GM03348 (cell line): ENCODE results near the gene PLXNA4.

Experiments used
- DNase-seq: peaks from one replicate; pipeline ENCODE4 v3.0.0; 2012; ENCODE audit warnings: low spot score

PLXNA4 gene

DNA sequence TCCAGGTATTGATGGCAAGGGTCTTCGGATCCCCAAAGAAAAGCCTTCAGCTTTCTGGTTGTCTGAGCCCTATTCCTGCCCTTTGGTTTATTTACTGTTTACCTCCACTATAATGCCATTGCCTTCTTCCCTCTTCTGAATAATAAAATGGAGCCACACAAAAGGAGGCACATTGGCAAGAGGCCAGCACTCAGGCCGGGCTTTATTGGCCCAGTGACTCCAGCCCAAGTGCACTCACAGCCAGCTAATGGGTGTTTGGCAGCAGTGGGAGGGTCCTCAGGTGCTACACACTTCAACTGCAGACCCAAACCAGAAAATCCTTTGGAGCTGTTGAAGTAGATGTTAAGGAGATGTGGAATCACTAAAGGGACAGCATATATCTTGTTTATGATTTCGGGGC lies 336.0 kb downstream of the PLXNA4 start:
- DNase-seq, result no peak

DNA sequence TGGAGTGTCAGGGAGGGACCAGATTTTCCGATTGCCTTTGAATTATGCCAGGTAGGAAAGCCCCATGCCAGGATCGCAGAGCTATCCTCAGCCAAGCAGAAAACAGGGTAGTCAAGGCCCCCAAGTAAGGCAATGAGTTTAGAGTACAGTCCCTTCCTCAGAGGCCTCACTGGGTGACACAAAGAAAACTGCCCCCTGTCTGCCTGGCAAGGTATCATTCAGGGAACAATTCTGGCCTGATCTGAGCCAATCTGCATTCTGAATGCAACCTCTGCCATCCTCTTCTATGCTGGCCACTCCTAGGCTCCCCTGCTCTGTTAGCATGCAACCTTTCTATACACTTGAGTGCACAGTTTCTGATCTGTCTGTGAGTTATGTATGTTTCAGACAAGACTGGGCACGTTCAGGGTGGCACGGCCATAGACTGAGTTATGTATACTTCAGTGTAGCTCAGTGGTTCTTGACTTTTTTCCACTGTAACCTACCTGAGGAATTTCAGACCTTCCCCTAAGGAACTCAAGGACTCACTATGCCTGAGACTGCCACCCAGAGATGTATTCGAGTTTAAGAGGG lies 336.8 kb downstream of the PLXNA4 start:
- no peak for DNase-seq

DNA sequence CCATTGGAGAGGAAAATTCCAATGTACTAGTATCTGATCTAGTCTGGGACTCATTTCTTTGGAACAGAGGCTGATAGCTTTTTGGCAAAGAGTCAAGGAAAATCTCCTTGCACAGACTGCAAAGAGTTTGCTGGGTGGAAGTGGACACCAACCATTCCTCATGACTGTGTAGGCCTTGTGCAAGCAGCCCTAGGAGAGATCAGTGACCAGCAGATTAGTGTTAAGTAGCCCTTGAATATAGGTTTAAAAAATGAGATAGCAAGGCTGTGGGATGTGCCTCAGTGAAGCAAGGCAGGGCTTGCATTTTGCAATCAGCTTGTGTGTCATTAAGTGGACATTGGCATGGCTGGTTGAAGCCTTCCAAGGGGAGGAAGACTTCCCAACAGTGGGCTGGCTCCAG lies 341.6 kb downstream of the PLXNA4 start:
- DNase-seq, result peak; percentile 21

DNA sequence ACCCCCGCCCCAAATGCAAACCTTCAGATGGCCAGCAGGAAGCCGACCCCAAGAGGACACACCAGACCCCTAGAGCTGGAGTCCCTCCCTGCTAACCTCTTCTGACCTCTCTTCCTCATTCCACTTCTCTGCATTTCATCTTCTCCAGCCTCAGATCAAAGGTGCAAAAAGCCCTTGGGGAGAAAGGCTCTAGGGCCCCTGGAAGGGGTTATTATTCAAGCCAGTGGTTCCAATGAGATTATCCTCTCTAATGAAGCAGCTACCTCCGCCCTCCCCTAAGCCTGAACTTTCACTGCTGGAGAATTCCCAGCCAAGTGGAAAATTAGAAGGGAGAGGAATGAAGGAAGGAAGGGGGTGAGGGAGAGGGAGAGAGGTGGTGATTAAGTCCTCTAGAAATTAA lies 343.9 kb downstream of the PLXNA4 start:
- no peak for DNase-seq

DNA sequence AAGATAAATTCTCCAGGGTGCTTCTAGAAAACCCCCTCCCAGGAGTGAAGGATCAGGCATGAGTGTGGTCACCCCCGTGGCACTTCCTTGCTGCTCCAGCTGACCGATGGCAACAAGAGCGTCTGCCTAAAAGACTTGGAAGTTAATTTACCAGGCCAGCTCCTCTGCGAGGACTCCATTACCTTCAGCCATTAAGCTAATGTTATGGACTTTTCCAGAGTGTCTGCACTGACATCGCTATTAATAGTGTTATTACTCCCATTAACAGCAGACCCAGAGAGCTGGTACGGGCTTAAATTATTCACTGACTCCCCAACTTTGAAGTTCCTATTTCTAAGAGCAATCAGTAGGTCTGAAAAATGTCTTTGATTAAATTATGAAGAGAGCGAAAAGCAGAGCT lies 345.8 kb downstream of the PLXNA4 start:
- no peak for DNase-seq

DNA sequence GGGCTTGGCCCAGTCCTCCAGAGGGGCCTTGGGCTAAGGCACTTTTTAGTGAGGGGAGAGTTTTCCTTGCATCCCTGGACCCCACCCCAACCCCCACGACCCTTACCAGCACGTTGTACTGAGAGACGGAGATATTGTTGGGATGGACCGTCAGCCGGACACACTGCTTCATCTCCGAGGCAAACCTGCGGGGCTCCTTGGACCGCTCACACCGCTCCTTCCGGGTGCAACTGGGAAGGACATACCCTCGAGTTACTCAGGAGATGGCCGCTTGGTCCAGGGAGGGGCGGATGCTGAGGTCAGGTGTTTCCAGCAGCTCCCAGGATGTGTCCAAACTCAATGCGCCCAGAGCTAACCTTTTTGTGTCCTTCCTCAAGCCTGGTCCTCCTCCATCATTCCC lies 348.0 kb downstream of the PLXNA4 start:
- DNase-seq, result no peak

DNA sequence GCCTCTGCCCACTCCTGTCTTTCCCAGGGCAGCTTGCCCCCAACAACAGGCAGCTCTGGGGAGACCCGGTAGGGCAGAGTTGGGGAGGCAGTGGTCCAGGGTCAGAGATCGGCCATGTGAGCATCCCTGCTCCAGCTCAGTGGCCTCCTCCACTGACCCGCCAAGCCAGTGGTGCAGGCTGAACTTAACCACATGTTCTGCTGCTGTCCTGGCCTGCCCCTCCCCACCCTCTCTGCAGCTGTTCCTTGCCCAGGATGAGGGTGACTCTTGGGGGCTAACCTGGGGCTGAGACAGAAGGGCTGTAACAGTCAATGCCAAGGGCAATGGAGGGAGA lies 349.3 kb downstream of the PLXNA4 start:
- no peak for DNase-seq

DNA sequence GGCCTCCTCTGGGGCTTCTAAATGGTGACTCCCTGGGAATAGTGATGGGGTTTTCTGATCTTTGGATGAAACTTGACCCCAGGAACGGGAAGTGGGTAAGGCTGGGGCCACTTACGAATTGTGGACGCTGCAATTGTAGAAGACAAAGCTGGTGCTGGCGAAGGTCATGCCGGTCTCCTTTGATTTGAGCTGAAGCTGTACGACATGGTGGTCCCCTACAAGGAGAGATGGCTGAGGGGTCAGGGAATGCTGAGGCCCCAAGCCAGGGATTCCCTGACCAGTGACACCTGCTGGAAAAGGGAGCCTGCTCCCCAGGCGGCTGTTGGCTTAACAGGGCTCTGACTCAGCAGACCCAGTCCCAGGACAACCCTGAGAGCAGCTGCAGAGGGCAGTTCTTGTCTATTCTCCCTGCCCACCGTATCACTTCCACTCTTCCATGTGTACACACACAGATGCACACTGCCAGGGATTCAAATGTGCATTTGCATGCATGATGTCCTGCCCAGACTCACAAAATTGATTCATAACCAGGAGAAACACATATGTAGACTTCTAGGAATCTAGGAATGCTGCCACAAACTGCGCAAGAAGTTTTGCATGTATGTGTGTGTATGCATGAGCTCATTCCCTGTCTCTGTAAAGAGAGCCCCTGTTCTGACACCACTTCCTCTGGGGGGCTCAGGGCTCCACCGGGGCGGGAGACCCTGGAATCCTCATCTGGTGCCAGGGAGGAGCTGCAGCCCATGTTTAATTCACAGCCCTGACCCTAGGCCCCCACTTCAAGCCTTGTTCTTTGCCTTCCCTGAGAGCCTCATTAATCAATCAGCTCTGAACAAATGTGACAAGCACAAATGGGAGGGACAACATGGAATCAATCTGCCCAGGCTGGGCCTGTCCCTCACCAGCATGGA lies 350.0 kb downstream of the PLXNA4 start:
- DNase-seq, result no peak

DNA sequence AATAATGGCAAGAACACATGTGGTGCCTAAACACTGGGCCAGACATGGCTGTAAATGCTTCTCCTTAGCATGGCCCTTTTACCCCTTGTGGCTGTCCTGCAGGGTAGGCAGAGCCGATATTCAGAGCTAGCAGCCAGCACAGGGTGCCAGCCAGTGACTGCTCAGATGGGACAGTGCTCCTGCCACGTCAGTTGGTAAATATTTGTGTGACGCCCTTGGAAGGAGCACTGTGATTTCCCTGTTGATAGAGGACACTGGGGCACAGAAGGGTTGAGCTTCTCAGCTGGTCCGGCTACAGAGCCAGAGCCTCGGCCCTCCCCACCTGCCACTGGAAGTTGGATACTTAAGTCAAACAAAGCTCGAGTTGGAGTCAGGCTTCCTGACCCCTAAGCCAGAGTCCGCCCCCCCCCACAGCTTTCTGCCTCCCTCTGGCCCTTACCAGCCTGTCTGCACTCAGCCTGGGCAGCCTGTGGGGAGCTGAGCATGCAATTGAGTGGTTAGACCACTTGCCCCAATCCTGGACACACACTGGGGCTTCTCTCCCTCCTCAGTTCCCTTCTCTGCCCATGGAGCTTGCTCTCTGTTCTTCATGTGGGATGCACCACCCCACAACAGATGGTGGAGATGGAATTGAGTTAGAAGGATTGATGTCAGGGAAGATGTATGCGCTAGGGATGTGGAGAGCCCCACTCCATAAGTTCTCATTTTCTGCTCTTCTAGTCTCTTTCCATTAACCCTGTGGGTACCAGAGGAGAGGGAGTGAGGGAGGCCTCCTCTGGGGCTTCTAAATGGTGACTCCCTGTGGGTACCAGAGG lies 350.8 kb downstream of the PLXNA4 start:
- DNase-seq, result no peak

DNA sequence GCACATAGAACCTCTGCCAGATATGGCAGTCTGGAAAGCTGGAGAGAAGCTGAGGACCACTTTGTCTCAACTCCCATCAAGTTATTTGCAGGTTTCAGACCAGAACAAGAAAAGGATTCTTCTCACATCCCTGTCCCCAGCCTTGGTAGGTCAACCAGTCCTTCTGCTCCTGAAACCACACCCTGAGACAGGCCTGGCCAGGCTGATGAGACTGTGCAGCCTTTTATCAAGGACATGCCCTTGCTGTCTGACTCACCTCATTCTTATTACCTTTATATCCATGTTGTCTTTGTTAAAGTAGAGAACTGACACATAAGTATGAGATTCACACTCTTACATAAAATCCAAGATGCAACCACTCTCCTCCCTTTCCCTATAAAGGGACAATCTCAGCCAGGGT lies 354.9 kb downstream of the PLXNA4 start:
- no peak for DNase-seq

DNA sequence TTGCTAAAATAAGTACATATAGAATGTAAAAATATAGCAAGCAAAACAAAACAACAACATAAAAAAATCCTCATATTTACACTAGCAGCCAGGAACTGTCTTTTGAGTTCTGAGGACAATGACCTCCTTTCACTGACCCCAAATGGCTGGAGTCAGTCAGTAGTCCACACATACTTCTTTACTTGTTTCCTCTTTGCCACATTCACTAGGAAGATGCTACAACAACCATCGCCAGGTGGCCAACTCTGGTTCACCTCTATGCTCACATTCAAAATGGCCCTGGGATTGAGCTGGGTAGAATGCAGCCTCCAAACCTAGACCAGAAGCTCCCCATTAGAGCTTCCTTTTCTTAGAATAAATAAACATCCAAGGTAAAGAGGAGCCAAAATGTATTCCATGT lies 356.2 kb downstream of the PLXNA4 start:
- DNase-seq, result no peak

DNA sequence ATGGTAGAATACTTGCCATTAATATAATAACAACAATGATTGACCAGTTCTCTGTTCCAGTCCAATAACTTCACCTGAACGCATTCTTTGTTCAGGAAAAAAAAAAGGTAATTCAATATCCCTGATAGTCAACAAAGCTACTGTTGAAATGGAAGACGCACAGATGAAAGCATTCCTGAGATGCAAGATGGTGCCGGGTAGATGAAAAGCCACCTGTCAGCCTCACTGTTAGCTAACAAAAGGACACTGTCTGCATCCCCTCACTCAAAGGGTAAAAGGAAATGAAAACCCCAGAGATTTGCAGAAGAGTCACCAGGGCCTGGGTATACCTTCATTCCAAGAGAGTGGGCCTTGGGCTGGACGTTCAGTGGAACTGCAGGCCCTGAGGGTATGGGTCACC lies 357.4 kb downstream of the PLXNA4 start:
- DNase-seq, result no peak

DNA sequence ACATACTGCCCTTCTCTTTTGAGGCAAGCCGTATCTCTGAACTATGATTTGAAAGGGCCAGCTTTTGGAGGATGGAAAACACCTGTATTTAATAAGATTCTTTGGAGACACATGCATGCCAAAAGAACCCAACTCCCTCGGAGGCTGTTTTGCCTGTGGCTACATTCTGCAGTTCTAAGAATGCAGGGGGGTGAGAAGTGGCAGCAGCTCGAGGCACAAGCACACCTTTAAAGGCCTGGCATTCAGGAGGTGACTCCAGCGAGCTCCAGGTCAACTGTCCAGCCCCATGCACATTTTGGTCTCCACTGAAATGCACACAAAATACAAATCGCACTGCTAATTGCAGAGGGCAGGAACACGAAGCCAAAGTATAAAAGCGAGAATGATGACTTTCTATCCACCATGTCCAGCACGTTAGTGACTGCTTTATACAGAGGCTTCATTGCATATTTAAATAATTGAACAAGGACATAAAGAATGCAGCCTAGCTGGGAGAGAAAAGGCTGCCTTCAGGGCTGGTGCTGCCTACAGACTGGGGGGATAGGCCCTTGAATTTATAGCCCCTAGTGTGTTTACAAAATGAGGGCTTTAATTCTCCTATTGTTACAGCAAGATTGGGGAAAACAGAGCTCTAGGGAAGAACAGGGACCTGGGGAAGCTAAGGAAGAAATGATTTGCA lies 359.3 kb downstream of the PLXNA4 start:
- DNase-seq, result no peak

DNA sequence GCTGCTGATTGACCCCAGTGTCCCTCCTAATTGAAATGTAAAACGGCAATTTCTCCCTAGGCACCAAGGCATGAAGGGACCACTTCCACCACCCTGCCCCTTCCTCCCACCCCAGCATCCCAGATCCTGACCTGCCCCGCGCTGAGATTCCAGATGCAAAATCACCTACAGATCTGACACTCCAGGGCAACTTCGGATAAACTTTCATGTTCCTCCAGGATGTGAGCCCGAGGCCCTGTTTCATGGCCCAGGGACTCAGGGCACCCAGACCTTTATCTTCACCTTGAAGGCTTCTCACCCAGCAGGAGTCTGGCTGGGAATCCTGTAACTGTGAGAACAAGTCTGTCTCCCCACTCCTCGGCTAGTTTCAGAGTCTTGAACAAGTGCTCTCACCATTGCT lies 361.8 kb downstream of the PLXNA4 start:
- DNase-seq, result no peak

DNA sequence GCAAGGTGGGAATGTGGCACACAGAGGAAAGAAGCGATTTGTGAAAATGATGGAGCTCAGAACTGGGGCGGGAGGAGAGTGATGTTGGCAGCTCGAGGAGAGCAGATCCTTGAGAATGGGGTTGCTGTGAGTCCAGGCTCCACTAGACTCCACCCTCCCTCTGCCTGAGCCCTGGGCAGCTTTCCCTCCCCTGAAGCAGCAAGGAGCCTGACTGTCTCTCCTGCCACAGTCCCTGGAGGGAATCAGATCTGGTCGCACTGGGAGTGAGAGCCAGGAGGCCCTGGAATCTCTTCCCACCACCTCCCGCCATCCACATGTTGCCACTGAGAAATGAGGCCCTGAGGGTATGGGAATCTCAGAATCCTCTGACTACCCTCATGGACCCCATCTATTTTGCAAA lies 362.7 kb downstream of the PLXNA4 start:
- DNase-seq, result no peak

DNA sequence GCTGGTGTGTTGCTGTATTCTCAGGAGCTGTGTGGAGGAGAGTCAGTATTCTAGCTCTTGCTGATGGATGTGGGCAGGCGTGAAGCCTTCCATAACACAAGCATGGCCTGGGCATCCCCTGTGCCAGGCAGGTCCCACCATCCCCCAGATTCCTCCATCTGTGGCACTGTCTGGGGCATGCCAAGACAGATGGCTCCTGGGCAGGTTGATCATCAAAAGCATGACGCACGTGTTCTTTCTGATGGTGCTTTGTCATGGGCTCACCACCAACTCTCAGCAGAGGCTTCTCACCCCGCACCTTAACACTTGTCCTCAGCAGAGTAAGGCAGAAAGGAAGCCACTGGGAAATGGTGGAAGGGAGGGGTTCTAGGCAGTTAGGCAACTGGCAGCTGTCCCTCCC lies 364.3 kb downstream of the PLXNA4 start:
- no peak for DNase-seq

DNA sequence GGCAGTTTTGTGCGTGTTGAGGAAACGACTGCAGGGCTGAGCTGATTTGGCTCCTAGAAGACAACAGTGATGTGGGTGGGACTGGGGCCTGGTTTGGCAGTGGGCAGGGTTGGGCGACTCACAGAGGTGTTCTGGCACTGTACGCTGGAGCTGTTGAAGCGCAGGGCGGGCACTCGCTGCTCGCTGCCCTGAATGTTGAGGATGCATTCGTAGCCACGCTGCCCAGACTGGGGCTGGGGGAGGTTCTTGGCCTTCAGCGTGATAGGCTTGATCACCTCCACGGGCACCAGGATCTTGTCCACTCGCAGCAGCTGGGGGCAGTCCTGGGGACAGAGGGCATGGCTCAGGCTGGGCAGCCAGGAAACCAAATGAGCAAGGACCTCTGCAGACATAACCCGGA lies 365.4 kb downstream of the PLXNA4 start:
- DNase-seq, result no peak

DNA sequence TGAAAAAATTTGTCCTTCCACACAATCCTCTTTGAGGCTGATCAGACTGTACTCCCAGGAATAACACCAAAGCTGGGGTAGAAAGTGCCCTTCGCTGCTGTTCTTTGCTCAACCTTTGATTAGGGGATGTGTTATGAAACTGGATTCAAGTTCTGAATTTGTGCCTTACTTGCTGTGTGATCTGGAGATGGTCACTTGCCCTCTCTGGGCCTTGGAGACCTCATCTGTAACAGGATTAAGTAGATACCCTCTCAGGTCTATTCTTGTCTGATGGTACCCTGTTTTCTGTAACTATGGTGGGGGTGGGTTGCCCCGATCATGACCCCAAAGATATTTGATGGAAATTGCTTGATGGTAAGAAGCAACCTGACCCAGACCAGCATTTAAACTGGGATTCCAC lies 368.5 kb downstream of the PLXNA4 start:
- no peak for DNase-seq

DNA sequence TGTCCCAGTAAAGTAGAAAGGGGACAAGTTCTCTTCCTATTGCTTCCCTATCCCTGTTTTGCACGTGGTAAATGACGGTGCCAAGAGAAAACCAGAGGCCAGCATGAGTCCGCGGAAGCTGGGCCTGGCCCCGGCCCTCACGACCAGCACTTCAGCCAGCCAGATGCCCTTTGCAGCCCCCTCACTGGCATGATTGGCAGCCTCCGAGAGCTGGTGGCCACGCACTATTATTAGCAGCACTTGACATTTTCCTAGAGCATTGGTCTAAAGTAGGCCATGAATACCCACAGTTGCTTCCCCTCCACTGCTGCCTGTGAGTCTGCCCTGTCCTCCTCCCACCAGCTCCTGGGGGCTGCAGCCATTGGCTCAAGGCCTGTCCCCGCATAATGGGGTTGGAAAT lies 369.1 kb downstream of the PLXNA4 start:
- no peak for DNase-seq

DNA sequence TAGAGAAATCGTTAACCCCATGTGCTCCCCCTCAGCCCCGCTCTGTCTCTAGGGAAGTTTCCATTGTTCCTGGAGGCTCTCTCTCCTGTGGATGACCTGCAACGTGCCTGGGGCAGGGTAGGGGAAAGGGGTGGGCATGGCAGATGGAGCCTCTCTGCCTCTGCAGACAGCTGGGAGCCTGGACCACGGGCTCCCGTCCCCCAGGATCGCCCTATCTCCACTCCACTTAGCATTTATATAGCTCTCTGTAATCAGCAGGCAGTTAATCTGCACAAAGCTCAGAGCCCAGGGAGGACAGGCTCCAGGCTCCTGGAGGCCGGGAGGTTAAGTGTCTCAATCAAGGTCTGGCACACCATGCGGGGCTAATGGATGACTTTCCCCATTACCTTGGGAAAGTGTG lies 369.7 kb downstream of the PLXNA4 start:
- DNase-seq, result no peak

DNA sequence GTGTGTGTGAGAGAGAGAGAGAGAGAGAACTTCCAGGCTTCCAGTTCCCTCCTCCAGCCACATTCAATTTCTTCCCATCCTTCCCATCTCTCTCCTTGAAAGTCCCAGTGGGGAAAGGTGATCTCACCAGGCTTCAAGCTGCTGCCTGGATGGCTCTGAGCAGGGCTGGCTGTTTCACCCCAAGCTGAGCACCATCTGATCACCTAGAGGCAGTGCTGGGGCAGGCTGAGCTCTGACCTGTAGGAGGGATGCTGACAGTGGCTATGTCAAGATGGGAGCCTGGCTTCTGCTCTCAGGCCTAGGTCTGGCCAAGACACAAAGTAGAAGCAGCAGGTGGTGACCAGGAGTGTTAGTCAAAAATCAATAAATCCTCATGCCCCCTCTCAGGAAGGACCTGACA lies 370.8 kb downstream of the PLXNA4 start:
- DNase-seq, result no peak

DNA sequence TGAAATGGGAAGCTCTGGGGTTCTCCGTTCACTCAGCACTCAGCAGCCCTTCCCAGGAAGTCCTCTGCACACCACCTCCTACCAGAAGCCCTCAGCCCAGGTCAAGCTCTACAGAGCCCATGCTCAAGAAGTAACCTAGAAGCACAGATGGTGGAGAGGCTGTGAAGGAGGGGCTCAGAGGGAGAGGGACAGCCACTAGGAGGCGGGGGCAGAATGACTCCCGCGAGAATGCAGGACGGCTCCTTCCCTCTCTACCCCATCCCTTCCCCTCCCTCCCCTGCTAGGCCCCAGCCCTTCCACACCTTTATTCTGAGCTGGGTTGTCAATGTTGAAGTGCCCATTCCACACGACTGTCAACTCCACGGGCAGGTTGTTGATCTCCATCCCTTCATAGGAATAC lies 373.2 kb downstream of the PLXNA4 start:
- DNase-seq, result no peak

DNA sequence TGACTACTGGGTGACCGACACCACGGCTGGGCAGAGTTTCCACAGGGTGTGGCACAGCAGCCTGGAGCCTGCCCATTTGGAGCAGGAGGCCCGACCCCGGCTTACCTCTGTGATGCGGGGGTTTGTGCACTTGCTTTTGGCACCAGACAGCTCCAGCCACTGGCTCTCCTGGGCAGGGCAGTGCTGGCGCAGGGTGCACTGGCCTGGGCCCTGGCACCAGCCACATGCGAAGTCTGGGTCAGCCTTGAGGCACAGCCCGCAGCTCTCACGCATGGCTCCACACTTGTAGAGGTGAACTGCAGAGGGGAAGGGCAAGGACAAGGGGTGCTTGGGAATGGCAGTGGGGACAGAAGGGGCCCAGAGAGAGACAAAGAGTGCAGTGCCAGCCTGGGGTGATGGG lies 373.7 kb downstream of the PLXNA4 start:
- no peak for DNase-seq
